CD4-positive, alpha-beta T cell (primary cell): Measurements from ENCODE around the gene DOLK. TPM values are rescaled to one million over a fixed set of nuclear protein-coding genes. Genes with fewer than 3 reads are reported as not detected.

Source experiments
- ATAC-seq: fragments of 200-7000 bp; cut with Tn5 transposase; one replicate; pipeline ENCODE4 v1.10.0; 2022; ENCODE audit warnings: mild to moderate bottlenecking; ENCODE audit not compliant: poor library complexity
- CTCF ChIA-PET: fragments of 350-600 bp; sonication (Branson Sonifier 250); formaldehyde crosslinking; loops from one replicate; lab custom pipeline; 2021; ENCODE audit warnings: antibody characterized with exemption, inconsistent platforms; lab: Charles Lee
- POLR2A ChIA-PET: fragments of 350-600 bp; sonication (Branson Sonifier 250); formaldehyde crosslinking; loops from one replicate; lab custom pipeline; 2021; ENCODE audit warnings: antibody characterized with exemption, inconsistent platforms; lab: Charles Lee
- DNase-seq, 14 experiments: peaks; one replicate each; pipeline ENCODE4 v3.0.0-alpha.2; 2013 to 2020; ENCODE audit warnings: mixed read lengths in 2 of 14
- H3K27ac ChIP-seq, 2 donors: one replicate each; pipeline versions ENCODE4 v1.5.1 to v1.7.0; 2013; ENCODE audit warnings: low read length in 2 of 2, low read depth in 1 of 2, mild to moderate bottlenecking in 1 of 2
- H3K27me3 ChIP-seq, 2 experiments: 1 replicate in 1 of 2; 2 replicates in 1 of 2; pipeline versions ENCODE4 v1.6.1 to v1.7.0; 2013; ENCODE audit warnings: low read length in 2 of 2, control low read depth in 1 of 2, mild to moderate bottlenecking in 1 of 2, moderate library complexity in 1 of 2; ENCODE audit not compliant: insufficient read depth in 2 of 2, control insufficient read depth in 1 of 2
- H3K36me3 ChIP-seq: one replicate; pipeline ENCODE4 v1.6.1; 2013; ENCODE audit warnings: low read length, control low read depth; ENCODE audit not compliant: insufficient read depth
- H3K4me1 ChIP-seq: one replicate; pipeline ENCODE4 v1.6.1; 2013; ENCODE audit warnings: low read length, control low read depth; ENCODE audit not compliant: insufficient read depth
- H3K4me3 ChIP-seq: one replicate; pipeline ENCODE4 v1.5.1; 2013; ENCODE audit warnings: mild to moderate bottlenecking, low read length, moderate library complexity
- H3K9me3 ChIP-seq, 2 experiments: 1 replicate in 1 of 2; 2 replicates in 1 of 2; pipeline versions ENCODE4 v1.6.1 to v1.7.0; 2013; ENCODE audit warnings: low read length in 2 of 2, mild to moderate bottlenecking in 2 of 2, control low read depth in 1 of 2, moderate library complexity in 1 of 2; ENCODE audit not compliant: control insufficient read depth in 1 of 2, insufficient read depth in 1 of 2
- H3K27ac Mint-ChIP-seq: one replicate; pipeline ENCODE4 v1.8.0; 2020; ENCODE audit warnings: mixed read lengths
- H3K27me3 Mint-ChIP-seq: one replicate; pipeline ENCODE4 v1.8.0; 2021; ENCODE audit warnings: mixed read lengths
- H3K36me3 Mint-ChIP-seq: one replicate; pipeline ENCODE4 v1.8.0; 2021; ENCODE audit warnings: low read depth, mixed read lengths
- H3K4me1 Mint-ChIP-seq: one replicate; pipeline ENCODE4 v1.8.0; 2021; ENCODE audit warnings: low read depth, mixed read lengths
- H3K4me3 Mint-ChIP-seq: one replicate; pipeline ENCODE4 v1.8.0; 2020; ENCODE audit warnings: mild to moderate bottlenecking, mixed read lengths
- H3K9me3 Mint-ChIP-seq: one replicate; pipeline ENCODE4 v1.8.0; 2020; ENCODE audit warnings: mixed read lengths
- CTCF ChIP-seq: fragments of 200-600 bp; IDR thresholded peaks from one replicate; pipeline ENCODE4 v1.8.0; 2022; ENCODE audit warnings: antibody characterized with exemption, mild to moderate bottlenecking
- intact Hi-C, 2 experiments: fragments of 100-400 bp; cut with DNase I in 1 of 2; cut with micrococcal nuclease in 1 of 2; formaldehyde crosslinking; loops; one replicate each; pipeline versions ENCODE4 v1.15.1 to v1.9.0; 2023 to 2025; cut with DNase I, micrococcal nuclease
- polyA plus RNA-seq, 2 donors: library from polyadenylated mRNA; unstranded; fragments of 120-200 nt; gene quantifications; one replicate each; pipeline ENCODE4 v1.2.1, GENCODE V29; 2013
- total RNA-seq, 174 experiments: library from RNA in 2 of 174; stranded (reverse) in 2 of 174; gene quantifications; one replicate each; pipeline ENCODE4 v1.2.3 and lab custom pipeline; 2021 to 2026

Gene DOLK
- total RNA-seq: 1 to 10 TPM; 7.4 to 7.8 TPM
- 3.5 TPM for polyA plus RNA-seq (2013, experiment 1 of 2)
- 2.1 TPM for polyA plus RNA-seq (2013, experiment 2 of 2)
- total RNA-seq (lab: John Stamatoyannopoulos, UW): 5.9 to 22.7 (median 13.6) reads per million in 172 experiments

GRCh38 chr9:128947527-128948301 lies at the start of gene DOLK, which contains the start of gene NUP188:
TSS of gene DOLK (minus strand) at chr9:128947603. CDS start at chr9:128947303, 300 bp downstream.
TSS of gene NUP188 (plus strand) at chr9:128947699. CDS start at chr9:128947720, 21 bp downstream.
- CTCF ChIA-PET: interaction anchor here (0.6 to 1.4 kb wide), 2 partner anchors 19 to 130 kb away, joined by 3 to 5 read pairs; partner anchors contain the start of gene ENDOG
- H3K4me1 Mint-ChIP-seq: peaks cover 37% of the 10 kb centered on the region

GRCh38 chr9:128995791-128996190 lies 48.4 kb upstream of the DOLK start:
- ChIA-PET CTCF (no interaction called here), POLR2A (no interaction called here)
- H3K9me3 ChIP-seq: no peaks in the 10 kb centered on the region
- no peak overlapping the region for H3K4me3 Mint-ChIP-seq
- peaks cover 89% of the 10 kb centered on the region for H3K36me3 Mint-ChIP-seq
- peaks cover 19% of the 10 kb centered on the region for H3K4me1 Mint-ChIP-seq
- peaks cover 86% of the 10 kb centered on the region for H3K36me3 ChIP-seq
- no peaks in the 10 kb centered on the region for H3K27me3 ChIP-seq
- H3K9me3 Mint-ChIP-seq: no peaks in the 10 kb centered on the region
- peak; percentile 46 for ATAC-seq
- H3K27ac Mint-ChIP-seq: peak overlapping the region; percentile 77
- no peaks in the 10 kb centered on the region for H3K27me3 Mint-ChIP-seq
- no peak overlapping the region for H3K27ac ChIP-seq
- intact Hi-C loops: no loop called here
- peaks cover 7% of the 10 kb centered on the region for H3K4me1 ChIP-seq
- H3K4me3 ChIP-seq: no peak overlapping the region
- DNase-seq: peak in 1 of 14 experiments; percentile 22
- TF ChIP-seq CTCF: no peak

More at GRCh38 chr9:128947527-128948301, at the start of gene DOLK, which contains the start of gene NUP188:
- peaks cover 40% of the 10 kb centered on the region for H3K36me3 Mint-ChIP-seq
- no peaks in the 10 kb centered on the region for H3K27me3 ChIP-seq
- peak; percentile 95 to 100 (median 99) for DNase-seq
- H3K36me3 ChIP-seq: peaks cover 33% of the 10 kb centered on the region
- peak within 1 kb of the TSS; percentile 89 for H3K27ac Mint-ChIP-seq
- peak within 1 kb of the TSS; percentile 99 for H3K4me3 Mint-ChIP-seq
- H3K27ac ChIP-seq: peak within 1 kb of the TSS; percentile 93 to 97
- H3K9me3 Mint-ChIP-seq: no peaks in the 10 kb centered on the region
- H3K4me1 ChIP-seq: peaks cover 24% of the 10 kb centered on the region
- peak within 1 kb of the TSS; percentile 99 for H3K4me3 ChIP-seq
- ATAC-seq: peak; percentile 87
- intact Hi-C loops: loop anchor here in 1 of 2 experiments (1.0 to 5.0 kb wide), 5 partner anchors 66 to 445 kb away; partner anchors contain the start of genes CRAT, GLE1, KYAT1 and MIGA2
- POLR2A ChIA-PET: interaction anchor here (0.9 to 2.1 kb wide), 5 partner anchors 23 to 672 kb away, joined by 3 to 5 read pairs (median 4); partner anchors contain the start of genes ENDOG, GOLGA2 and SWI5
- H3K9me3 ChIP-seq: no peaks in the 10 kb centered on the region
- no peak for TF ChIP-seq CTCF
- H3K27me3 Mint-ChIP-seq: no peaks in the 10 kb centered on the region

- H3K27me3 Mint-ChIP-seq: no peaks in the 10 kb centered on the region
- ATAC-seq: no peak
- H3K9me3 ChIP-seq: no peaks in the 10 kb centered on the region
- TF ChIP-seq CTCF: no peak
- peaks cover 19% of the 10 kb centered on the region for H3K4me1 Mint-ChIP-seq
- peaks cover 79% of the 10 kb centered on the region for H3K36me3 ChIP-seq
- H3K27me3 ChIP-seq: no peaks in the 10 kb centered on the region
- peak in 1 of 14 experiments; percentile 15 for DNase-seq
- POLR2A ChIA-PET: no interaction called here
- H3K4me1 ChIP-seq: peaks cover 7% of the 10 kb centered on the region
- CTCF ChIA-PET: no interaction called here
- intact Hi-C loops: no loop called here
- no peak overlapping the region for H3K4me3 Mint-ChIP-seq
- no peaks in the 10 kb centered on the region for H3K9me3 Mint-ChIP-seq
- H3K36me3 Mint-ChIP-seq: peaks cover 77% of the 10 kb centered on the region
- H3K27ac Mint-ChIP-seq: no peak overlapping the region
- H3K27ac ChIP-seq: no peak overlapping the region
- no peak overlapping the region for H3K4me3 ChIP-seq
These were observed 45.6 kb upstream of the DOLK start for GRCh38 chr9:128992995-128993394.
